GM23338 (cell line): ENCODE measurements around the gene COPB2. TPM values are rescaled to one million over a fixed set of nuclear protein-coding genes. Genes with fewer than 3 reads are reported as not detected.

Experiments used
- ATAC-seq: fragments of 200-7000 bp; cut with Tn5 transposase; 3 replicates; pipeline ENCODE4 v1.9.1; 2020
- DNase-seq: peaks from one replicate; pipeline ENCODE4 v3.0.0-alpha.2; 2015; ENCODE audit warnings: low spot score
- H2AFZ ChIP-seq: fragments of 200-600 bp; sonication (generic); 2 replicates; pipeline ENCODE4 v1.8.0; 2016; ENCODE audit warnings: antibody characterized with exemption, mild to moderate bottlenecking, moderate library complexity
- H3F3A ChIP-seq: fragments of 200-600 bp; sonication (generic); replicated peaks from 2 replicates; pipeline ENCODE4 v1.8.0; 2017; ENCODE audit warnings: antibody characterized with exemption, mixed run types, low read depth
- H3K27ac ChIP-seq: fragments of 200-600 bp; sonication (generic); 2 replicates; pipeline ENCODE4 v1.6.1; 2016; ENCODE audit warnings: low read depth
- H3K27me3 ChIP-seq: fragments of 200-600 bp; sonication (generic); 2 replicates; pipeline ENCODE4 v1.8.0; 2016; ENCODE audit warnings: mild to moderate bottlenecking, mixed run types, moderate library complexity; ENCODE audit not compliant: insufficient read depth
- H3K36me3 ChIP-seq: fragments of 200-600 bp; sonication (generic); 2 replicates; pipeline ENCODE4 v1.8.0; 2016; ENCODE audit warnings: mild to moderate bottlenecking; ENCODE audit not compliant: insufficient read depth
- H3K4me1 ChIP-seq: fragments of 200-600 bp; sonication (generic); 2 replicates; pipeline ENCODE4 v1.8.0; 2016; ENCODE audit warnings: mild to moderate bottlenecking, moderate library complexity; ENCODE audit not compliant: insufficient read depth
- H3K4me2 ChIP-seq: fragments of 200-600 bp; sonication (generic); 2 replicates; pipeline ENCODE4 v1.7.1; 2017; ENCODE audit warnings: mixed run types
- H3K4me3 ChIP-seq: fragments of 200-600 bp; sonication (generic); 2 replicates; pipeline ENCODE4 v1.6.1; 2016; ENCODE audit warnings: mixed run types
- H3K79me2 ChIP-seq: fragments of 200-600 bp; sonication (generic); replicated peaks from 2 replicates; pipeline ENCODE4 v1.8.0; 2017; ENCODE audit warnings: mild to moderate bottlenecking; ENCODE audit not compliant: insufficient read depth
- H3K9me2 ChIP-seq: fragments of 200-600 bp; sonication (generic); 2 replicates; pipeline ENCODE4 v1.8.0; 2017; ENCODE audit not compliant: insufficient read depth
- H4K20me1 ChIP-seq: fragments of 200-600 bp; sonication (generic); replicated peaks from 2 replicates; pipeline ENCODE4 v1.8.0; 2017; ENCODE audit warnings: mild to moderate bottlenecking; ENCODE audit not compliant: insufficient read depth
- H3K27ac Mint-ChIP-seq: 2 replicates; pipeline ENCODE4 v1.8.0; 2020; ENCODE audit warnings: inconsistent platforms, mild to moderate bottlenecking, moderate library complexity, mixed read lengths
- H3K27me3 Mint-ChIP-seq: 3 replicates; pipeline ENCODE4 v1.8.0; 2022; ENCODE audit warnings: low read depth, mild to moderate bottlenecking, moderate library complexity, mixed read lengths, inconsistent platforms; ENCODE audit not compliant: insufficient read depth, poor library complexity
- H3K36me3 Mint-ChIP-seq: 3 replicates; pipeline ENCODE4 v1.8.0; 2021; ENCODE audit warnings: low read depth, mild to moderate bottlenecking, inconsistent platforms, moderate library complexity, mixed read lengths
- H3K4me1 Mint-ChIP-seq: 3 replicates; pipeline ENCODE4 v1.8.0; 2020; ENCODE audit warnings: mild to moderate bottlenecking, inconsistent platforms, mixed read lengths
- H3K4me3 Mint-ChIP-seq: 3 replicates; pipeline ENCODE4 v1.8.0; 2021; ENCODE audit warnings: moderate library complexity, mild to moderate bottlenecking, inconsistent platforms, mixed read lengths
- H3K9me3 Mint-ChIP-seq: 3 replicates; pipeline ENCODE4 v1.8.0; 2020; ENCODE audit warnings: moderate library complexity, mild to moderate bottlenecking, inconsistent platforms, mixed read lengths
- CTCF ChIP-seq, 2 experiments: fragments of 200-600 bp in 1 of 2; sonication (generic) in 1 of 2; conservative IDR thresholded peaks; 2 replicates each; pipeline versions ENCODE4 v1.5.1 to v1.6.1; 2016 to 2017; ENCODE audit warnings: antibody characterized with exemption in 2 of 2, low read depth in 2 of 2, mild to moderate bottlenecking in 2 of 2, moderate library complexity in 1 of 2
- REST ChIP-seq: IDR thresholded peaks from one replicate; pipeline ENCODE4 v1.6.1; 2018; ENCODE audit warnings: antibody characterized with exemption; ENCODE audit not compliant: unreplicated experiment
- ZNF462 ChIP-seq: fragments of 250-450 bp; sonication (Bioruptor Pico); IDR thresholded peaks from 2 replicates; pipeline ENCODE4 v1.5.0; 2020; ENCODE audit warnings: mild to moderate bottlenecking, moderate library complexity
- polyA plus RNA-seq: library from polyadenylated mRNA; unstranded; fragments of >200 nt; fragmentation: Nextera tagmentation; extraction: Ambion mirVana; gene quantifications from 2 replicates; pipeline ENCODE4 v1.2.1, GENCODE V29; 2016
- total RNA-seq: library from RNA; depleted of rRNA; stranded (reverse); fragments of >200 nt; shearing (Covaris generic); gene quantifications from 2 replicates; pipeline ENCODE4 v1.2.3, GENCODE V29; 2014

Gene COPB2
- total and polyA plus RNA-seq, 2 experiments from 2014 or later = 48.2 to 89.1 TPM

GRCh38 chr3:139326707-139327106, 62.7 kb downstream of the COPB2 start:
- Histone ChIP-seq H4K20me1 (no peaks in the 10 kb centered on the region), H3F3A (no peaks in the 10 kb centered on the region), H3K4me2 (no peak overlapping the region), H2AFZ (no peak overlapping the region), H3K9me2 (no peaks in the 10 kb centered on the region), H3K36me3 (no peaks in the 10 kb centered on the region), H3K27ac (no peak overlapping the region), H3K4me3 (no peak overlapping the region), H3K79me2 (no peaks in the 10 kb centered on the region), H3K27me3 (peaks cover 4% of the 10 kb centered on the region; the same call in 1 of the 2 replicates), H3K4me1 (peaks cover 4% of the 10 kb centered on the region; the same call in 1 of the 2 replicates)
- H3K9me3 Mint-ChIP-seq = no peaks in the 10 kb centered on the region
- no peak overlapping the region for H3K4me3 Mint-ChIP-seq
- peak in 1 of 2 experiments; percentile 12; a peak in 1 of 4 replicates for TF ChIP-seq CTCF (conservative IDR thresholded peaks at IDR 0.05; ENCODE audit: low read depth in 2 of 2)
- no peak for TF ChIP-seq ZNF462 (CRISPR knock-in tag)
- no peak for TF ChIP-seq REST
- DNase-seq (no peak), ATAC-seq (no peak)
- peaks cover 2% of the 10 kb centered on the region; the same call in 1 of the 3 replicates for H3K4me1 Mint-ChIP-seq
- H3K27me3 Mint-ChIP-seq = peaks cover 12% of the 10 kb centered on the region
- no peaks in the 10 kb centered on the region for H3K36me3 Mint-ChIP-seq
- no peak overlapping the region for H3K27ac Mint-ChIP-seq
